ENCODE results near the gene KCNMB3.
"Not testable (repeated sequence)": the region's sequence is repeated elsewhere in the genome, so short reads cannot be mapped to it uniquely, and the experiment has no call there.

DNA sequence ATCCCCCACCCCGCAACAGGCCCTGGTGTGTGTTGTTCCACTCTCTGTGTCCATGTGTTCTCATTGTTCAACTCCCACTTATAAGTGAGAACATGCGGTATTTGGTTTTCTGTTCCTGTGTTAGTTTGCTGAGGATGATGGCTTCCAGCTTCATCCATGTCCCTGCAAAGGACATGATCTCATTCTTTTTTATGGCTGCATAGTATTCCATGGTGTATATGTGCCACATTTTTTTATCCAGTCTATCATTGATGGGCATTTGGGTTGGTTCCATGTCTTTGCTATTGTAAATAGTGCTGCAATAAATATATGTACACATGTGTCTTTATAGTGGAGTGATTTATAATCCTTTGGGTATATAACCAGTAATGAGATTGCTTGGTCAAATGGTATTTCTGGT, 23.5 kb upstream of the KCNMB3 start:
- TF ChIP-seq, protein P1, sequence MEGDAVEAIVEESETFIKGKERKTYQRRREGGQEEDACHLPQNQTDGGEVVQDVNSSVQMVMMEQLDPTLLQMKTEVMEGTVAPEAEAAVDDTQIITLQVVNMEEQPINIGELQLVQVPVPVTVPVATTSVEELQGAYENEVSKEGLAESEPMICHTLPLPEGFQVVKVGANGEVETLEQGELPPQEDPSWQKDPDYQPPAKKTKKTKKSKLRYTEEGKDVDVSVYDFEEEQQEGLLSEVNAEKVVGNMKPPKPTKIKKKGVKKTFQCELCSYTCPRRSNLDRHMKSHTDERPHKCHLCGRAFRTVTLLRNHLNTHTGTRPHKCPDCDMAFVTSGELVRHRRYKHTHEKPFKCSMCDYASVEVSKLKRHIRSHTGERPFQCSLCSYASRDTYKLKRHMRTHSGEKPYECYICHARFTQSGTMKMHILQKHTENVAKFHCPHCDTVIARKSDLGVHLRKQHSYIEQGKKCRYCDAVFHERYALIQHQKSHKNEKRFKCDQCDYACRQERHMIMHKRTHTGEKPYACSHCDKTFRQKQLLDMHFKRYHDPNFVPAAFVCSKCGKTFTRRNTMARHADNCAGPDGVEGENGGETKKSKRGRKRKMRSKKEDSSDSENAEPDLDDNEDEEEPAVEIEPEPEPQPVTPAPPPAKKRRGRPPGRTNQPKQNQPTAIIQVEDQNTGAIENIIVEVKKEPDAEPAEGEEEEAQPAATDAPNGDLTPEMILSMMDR (IDR thresholded peaks at IDR 0.05): not testable (repeated sequence)
- TF ChIP-seq POLR2A (IDR thresholded peaks at IDR 0.05): not testable (repeated sequence)
